HepG2 (cell line): ENCODE measurements around the gene TGM5. TPM values are rescaled to one million over a fixed set of nuclear protein-coding genes. Genes with fewer than 3 reads are reported as not detected.

Experiments
- ATAC-seq: fragments of 200-7000 bp; cut with Tn5 transposase; 3 replicates; pipeline ENCODE4 v1.9.1; 2020; ENCODE audit warnings: mild to moderate bottlenecking, moderate library complexity
- BruUV-seq: library from RNA; stranded (reverse); fragments of 400-500 nt; replicated peaks from 2 replicates; lab custom pipeline; 2021; lab: Mats Ljungman, UMichigan
- CTCF ChIA-PET: fragments of 300-600 bp; formaldehyde crosslinking; extraction: SDS; loops from one replicate; lab custom pipeline; 2021; ENCODE audit warnings: low total read pairs, inconsistent platforms, low intra/inter-chr PET ratio; lab: Yijun Ruan, JAX
- POLR2A ChIA-PET: fragments of 350-600 bp; sonication (Branson Sonifier 250); formaldehyde crosslinking; loops from one replicate; lab custom pipeline; 2020; ENCODE audit warnings: antibody characterized with exemption, inconsistent platforms; lab: Yijun Ruan, JAX
- DNase-seq: peaks from one replicate; pipeline ENCODE4 v3.0.0-alpha.2; 2015; ENCODE audit warnings: low spot score
- FAIRE-seq: peaks from 3 replicates; lab custom pipeline; 2011; peaks lifted over from hg19 to GRCh38; lab: Jason Lieb, UNC
- H2AFZ ChIP-seq: one replicate; pipeline ENCODE4 v1.6.1; 2011; ENCODE audit warnings: low read length, inconsistent platforms
- H3K27ac ChIP-seq: fragments of 300-600 bp; 3 replicates; pipeline ENCODE4 v1.8.0; 2011; ENCODE audit warnings: mixed run types, mild to moderate bottlenecking, mixed read lengths, low read length, inconsistent platforms; ENCODE audit not compliant: insufficient read depth; ENCODE audit errors: extremely low read length
- H3K27me3 ChIP-seq, 2 experiments: fragments of 200-600 bp in 1 of 2; 2 replicates in 1 of 2; 3 replicates in 1 of 2; pipeline versions ENCODE4 v1.6.0 to v1.8.0; 2011; ENCODE audit warnings: low read length in 2 of 2, mild to moderate bottlenecking in 2 of 2, moderate library complexity in 2 of 2, inconsistent platforms in 1 of 2; ENCODE audit not compliant: insufficient read depth in 2 of 2, control insufficient read depth in 1 of 2
- H3K36me3 ChIP-seq, 2 experiments: fragments of 200-600 bp in 1 of 2; replicated peaks in 1 of 2; 2 replicates in 1 of 2; 3 replicates in 1 of 2; pipeline versions ENCODE4 v1.5.1 to v1.8.0; 2011; ENCODE audit warnings: low read length in 2 of 2, inconsistent platforms in 1 of 2; ENCODE audit not compliant: insufficient read depth in 2 of 2, control insufficient read depth in 1 of 2
- H3K4me1 ChIP-seq: 2 replicates; pipeline ENCODE4 v1.5.1; 2012; ENCODE audit warnings: low read length, inconsistent platforms; ENCODE audit not compliant: insufficient read depth
- H3K4me2 ChIP-seq: 2 replicates; pipeline ENCODE4 v1.6.0; 2011; ENCODE audit warnings: low read depth, low read length, inconsistent platforms
- H3K4me3 ChIP-seq, 3 experiments: fragments of 200-600 bp in 1 of 3; sonication (generic), shearing (Covaris generic) in 1 of 3; replicated peaks in 1 of 3; 2 replicates each; pipeline ENCODE4 v1.5.1; 2011 to 2016; ENCODE audit warnings: low read length in 3 of 3, inconsistent platforms in 2 of 3, low read depth in 2 of 3, mild to moderate bottlenecking in 2 of 3, control low read depth in 1 of 3, mixed read lengths in 1 of 3; ENCODE audit not compliant: insufficient read depth in 1 of 3
- H3K79me2 ChIP-seq: one replicate; pipeline ENCODE4 v1.6.1; 2011; ENCODE audit warnings: low read length, inconsistent platforms; ENCODE audit not compliant: insufficient read depth
- H3K9ac ChIP-seq: 2 replicates; pipeline ENCODE4 v1.6.0; 2011; ENCODE audit warnings: mild to moderate bottlenecking, low read depth, low read length, inconsistent platforms; ENCODE audit not compliant: insufficient read depth
- H3K9me3 ChIP-seq: 2 replicates; pipeline ENCODE4 v1.5.1; 2012; ENCODE audit warnings: mild to moderate bottlenecking, low read length
- H4K20me1 ChIP-seq: 2 replicates; pipeline ENCODE4 v1.6.0; 2011; ENCODE audit warnings: inconsistent platforms, mild to moderate bottlenecking, low read length, moderate library complexity; ENCODE audit not compliant: insufficient read depth
- ARNT2 ChIP-seq: sonication (generic); formaldehyde crosslinking; IDR thresholded peaks from 2 replicates; pipeline ENCODE4 v1.8.0; 2022; ENCODE audit warnings: mild to moderate bottlenecking, low read depth, missing genetic modification reagents, moderate library complexity
- ERF ChIP-seq: IDR thresholded peaks from 2 replicates; pipeline ENCODE4 v1.6.1; 2018; ENCODE audit warnings: missing biosample characterization, missing genetic modification reagents
- GABPB1 ChIP-seq: IDR thresholded peaks from 2 replicates; pipeline ENCODE4 v1.6.1; 2016; ENCODE audit warnings: mild to moderate bottlenecking, missing genetic modification reagents, moderate library complexity, missing compliant biosample characterization
- IKZF1 ChIP-seq: fragments of 450-650 bp; IDR thresholded peaks from 2 replicates; pipeline ENCODE4 v1.7.1; 2016
- KAT7 ChIP-seq: IDR thresholded peaks from 2 replicates; pipeline ENCODE4 v1.6.1; 2018; ENCODE audit warnings: borderline replicate concordance, missing compliant biosample characterization
- MLLT10 ChIP-seq: sonication (generic); formaldehyde crosslinking; IDR thresholded peaks from 2 replicates; pipeline ENCODE4 v1.4.0; 2020; ENCODE audit warnings: missing genetic modification reagents
- RXRB ChIP-seq: IDR thresholded peaks from 2 replicates; pipeline ENCODE4 v1.6.1; 2016; ENCODE audit warnings: borderline replicate concordance, missing genetic modification reagents, missing compliant biosample characterization
- SIN3A ChIP-seq: IDR thresholded peaks from 2 replicates; pipeline ENCODE4 v1.6.1; 2011; ENCODE audit warnings: low read depth, mild to moderate bottlenecking, control low read depth, low read length, borderline replicate concordance
- ZNF251 ChIP-seq: sonication (generic); formaldehyde crosslinking; IDR thresholded peaks from 2 replicates; pipeline ENCODE4 v1.9.0; 2021; ENCODE audit warnings: mild to moderate bottlenecking, missing genetic modification reagents
- ZNF263 ChIP-seq: sonication (generic); formaldehyde crosslinking; IDR thresholded peaks from 2 replicates; pipeline ENCODE4 v1.4.0; 2020; ENCODE audit warnings: missing genetic modification reagents
- ZNF83 ChIP-seq: sonication (generic); formaldehyde crosslinking; IDR thresholded peaks from 2 replicates; pipeline ENCODE4 v1.4.0; 2020; ENCODE audit warnings: missing genetic modification reagents, mild to moderate bottlenecking, borderline replicate concordance
- WGBS: methylation state at CpG from one replicate; pipeline ENCODE4 v1.1.6; 2017; ENCODE audit warnings: low lambda C conversion rate; 5-methylcytosine and 5-hydroxymethylcytosine counted together
- in situ Hi-C: cut with HindIII; loops from 2 replicates; pipeline ENCODE4 v1.10.0; 2017; ENCODE audit warnings: low pct_unique_long_range_greater_than_20kb; ENCODE audit not compliant: extremely low pct_ligation_motif_present
- intact Hi-C: fragments of 100-400 bp; cut with micrococcal nuclease; formaldehyde crosslinking; loops from one replicate; pipeline ENCODE4 v1.10.0; 2022; ENCODE audit not compliant: unreplicated experiment
- polyA plus RNA-seq, 8 experiments: library from polyadenylated mRNA; depleted of rRNA in 3 of 8; stranded (reverse) in 7 of 8; unstranded in 1 of 8; fragments of >200 nt; fragmentation: Illumina TruSeq in 4 of 8; extraction: Trizol in 4 of 8; gene quantifications; 2 replicates each; pipeline versions ENCODE4 v1.2.1 to v1.2.3, GENCODE V29; 2011 to 2016; ENCODE audit warnings: low read depth in 4 of 8, missing spikeins in 1 of 8, mixed read lengths in 1 of 8; ENCODE audit not compliant: insufficient read depth in 1 of 8
- total RNA-seq, 5 experiments: library from RNA; depleted of rRNA; stranded (reverse); fragments of >200 nt; fragmentation: Illumina TruSeq; extraction: Trizol; gene quantifications; 2 replicates each; pipeline ENCODE4 v1.2.3, GENCODE V29; 2016; ENCODE audit warnings: low read depth in 1 of 5
- TF ChIP-seq, protein P1 (sequence below): sonication (generic); formaldehyde crosslinking; IDR thresholded peaks from 2 replicates; pipeline ENCODE4 v1.4.0; 2020; ENCODE audit warnings: mild to moderate bottlenecking, missing genetic modification reagents

The TGM5 gene
- total and polyA plus RNA-seq, 2 of the 13 experiments (the other 11 are each of a cell fraction or from before 2014, with no cell fraction given), result 0.18 to 0.65 TPM

DNA sequence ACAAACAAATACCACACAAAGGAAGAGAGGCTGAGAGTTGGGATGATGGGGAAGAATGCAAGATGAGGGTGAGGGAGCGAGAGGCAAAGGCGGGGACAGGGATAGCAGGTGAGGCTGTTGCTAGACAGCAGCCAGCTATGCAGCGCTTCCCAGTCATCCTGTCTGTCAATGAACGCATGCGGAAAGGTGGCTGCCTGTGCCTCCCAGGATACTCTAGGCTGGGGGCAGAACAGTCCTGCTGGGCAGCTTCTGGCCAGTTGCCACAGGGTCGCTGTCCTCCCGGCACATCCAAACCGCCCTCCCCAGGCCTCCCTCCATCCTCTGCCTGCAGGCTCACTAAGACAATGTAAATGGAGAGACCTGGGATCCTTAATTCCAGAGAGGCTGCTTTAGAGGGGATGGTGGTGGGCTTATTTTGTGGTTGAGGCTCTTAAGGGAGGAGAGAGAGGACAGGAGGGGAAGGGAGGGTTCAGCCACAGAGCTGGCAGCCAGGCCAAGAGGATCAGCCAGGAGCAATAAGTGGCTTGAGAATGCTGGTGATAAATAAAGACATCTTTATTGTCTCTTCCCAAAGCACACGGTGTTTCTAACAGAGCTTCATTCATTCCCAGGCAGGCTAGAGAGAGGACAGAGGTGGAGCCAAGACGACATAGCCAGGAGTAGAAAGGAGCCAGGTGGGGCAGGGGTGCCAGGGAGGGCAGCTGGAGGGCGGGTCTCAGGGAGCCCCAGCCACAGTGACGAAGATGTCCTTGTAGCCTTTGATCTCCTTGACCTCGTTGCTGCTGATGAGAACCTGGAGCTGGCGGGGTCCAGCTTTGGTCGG is 9.2 kb upstream of the TGM5 start:
- WGBS, result 39% methylated on average over 9 of the region's 15 CpGs
- intact Hi-C loops, result no loop called here
- TF ChIP-seq GABPB1 (CRISPR knock-in tag), result no peak
- TF ChIP-seq, protein P1, sequence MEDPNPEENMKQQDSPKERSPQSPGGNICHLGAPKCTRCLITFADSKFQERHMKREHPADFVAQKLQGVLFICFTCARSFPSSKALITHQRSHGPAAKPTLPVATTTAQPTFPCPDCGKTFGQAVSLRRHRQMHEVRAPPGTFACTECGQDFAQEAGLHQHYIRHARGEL (CRISPR knock-in tag), result no peak
- no peak for TF ChIP-seq RXRB (CRISPR knock-in tag)
- H3K27ac ChIP-seq, result no peak overlapping the region
- ATAC-seq (no peak), FAIRE-seq (no peak), DNase-seq (no peak)
- ChIA-PET CTCF (no interaction called here), POLR2A (no interaction called here)
- H4K20me1 ChIP-seq, result no peaks in the 10 kb centered on the region
- no peak overlapping the region for H3K4me3 ChIP-seq
- H3K9ac ChIP-seq, result no peak overlapping the region
- H3K4me1 ChIP-seq, result no peaks in the 10 kb centered on the region
- H3K79me2 ChIP-seq, result no peaks in the 10 kb centered on the region
- no peak overlapping the region for H2AFZ ChIP-seq
- in situ Hi-C loops, result loop anchor here (5.0 kb wide), 1 partner anchor 69 kb away; no protein-coding TSS in a partner anchor
- H3K27me3 ChIP-seq, result peaks cover 3 to 62% of the 10 kb centered on the region in 2 experiments; a peak in 3 of 5 replicates
- no TSS peak for BruUV-seq
- H3K36me3 ChIP-seq, result no peaks in the 10 kb centered on the region
- H3K9me3 ChIP-seq, result no peaks in the 10 kb centered on the region
- H3K4me2 ChIP-seq, result no peak overlapping the region

DNA sequence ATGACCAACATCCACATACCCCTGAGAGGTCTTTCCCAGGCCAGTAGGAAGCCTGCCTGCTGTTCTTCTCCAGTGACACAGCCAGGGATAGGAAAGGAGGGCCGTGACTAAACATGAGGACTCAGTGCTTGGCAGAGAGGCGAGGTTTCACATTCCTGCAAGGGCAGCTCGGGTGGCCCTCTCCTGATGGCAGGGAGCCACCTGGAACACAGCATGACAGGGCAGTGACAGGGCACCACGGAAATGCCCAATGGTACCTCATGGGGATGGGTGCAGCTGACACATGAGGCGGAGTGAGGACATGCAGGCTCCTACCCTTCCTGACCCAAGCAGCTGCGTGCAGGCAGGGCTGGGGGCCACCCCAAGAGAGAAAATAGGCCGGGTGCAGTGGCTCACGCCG is 7.4 kb upstream of the TGM5 start:
- in situ Hi-C loops, result no loop called here
- intact Hi-C loops, result loop anchor here (5.0 kb wide), 1 partner anchor 662 kb away; no protein-coding TSS in a partner anchor
- no peak overlapping the region; a peak in 1 of 6 replicates for H3K4me3 ChIP-seq
- DNase-seq (no peak), FAIRE-seq (no peak)
- no peak for TF ChIP-seq ZNF263 (CRISPR knock-in tag)
- no peak for TF ChIP-seq SIN3A
- no peak for TF ChIP-seq MLLT10 (CRISPR knock-in tag)
- no peak for TF ChIP-seq KAT7 (CRISPR knock-in tag)
- no peak for TF ChIP-seq IKZF1
- TF ChIP-seq ERF (CRISPR knock-in tag), result no peak
- no peak for TF ChIP-seq ZNF83 (CRISPR knock-in tag)
- TF ChIP-seq ZNF251 (CRISPR knock-in tag), result no peak
- no peak for TF ChIP-seq ARNT2 (CRISPR knock-in tag)
- TF ChIP-seq, all 625 proteins: peak for 0
- Histone ChIP-seq H3K36me3 (no peaks in the 10 kb centered on the region), H3K9ac (no peak overlapping the region), H3K79me2 (no peaks in the 10 kb centered on the region), H3K4me1 (no peaks in the 10 kb centered on the region), H2AFZ (no peak overlapping the region), H3K27me3 (peaks cover 3 to 50% of the 10 kb centered on the region in 2 experiments; a peak in 3 of 5 replicates), H3K9me3 (no peaks in the 10 kb centered on the region), H3K27ac (no peak overlapping the region), H4K20me1 (no peaks in the 10 kb centered on the region), H3K4me2 (no peak overlapping the region)
- CTCF ChIA-PET, result no interaction called here
- BruUV-seq, result no TSS peak
- peak; percentile 33 for ATAC-seq
- WGBS, result 0% methylated on average over 3 of the region's 9 CpGs
- POLR2A ChIA-PET, result no interaction called here
